Neural cell (in vitro differentiated cells): ENCODE measurements around the gene TLR8.

ENCODE experiments used
- CTCF ChIP-seq: fragments of 450-650 bp; IDR thresholded peaks from 2 replicates; pipeline ENCODE4 v1.5.1; 2014; ENCODE audit warnings: antibody characterized with exemption, mild to moderate bottlenecking, moderate library complexity; ENCODE audit not compliant: poor library complexity, severe bottlenecking
- EP300 ChIP-seq: fragments of 450-650 bp; conservative IDR thresholded peaks from 2 replicates; pipeline ENCODE4 v1.6.1; 2014; ENCODE audit warnings: antibody characterized with exemption, mild to moderate bottlenecking, moderate library complexity; ENCODE audit not compliant: poor library complexity, severe bottlenecking

GRCh38 chrX:12920990-12921389 is 14.6 kb downstream of the TLR8 start:
- TF ChIP-seq CTCF = no peak
- no peak for TF ChIP-seq EP300
